ENCODE measurements around the gene HTR3B. TPM values are rescaled to one million over a fixed set of nuclear protein-coding genes. Genes with fewer than 3 reads are reported as not detected.
A peak's percentile ranks its signal among the peaks of the same experiment; 100 is the strongest.

The HTR3B gene
- total RNA-seq, 1 donor from 2014 or later = not detected

- Histone ChIP-seq H3K27ac (replicated peaks) (no peak overlapping the region), H3K4me3 (no peak overlapping the region), H3K4me1 (no peaks in the 10 kb centered on the region), H3K36me3 (no peaks in the 10 kb centered on the region), H3K27me3 (ENCODE audit: low read depth) (peaks cover 92% of the 10 kb centered on the region), H3K9me3 (replicated peaks) (no peaks in the 10 kb centered on the region)
- TF ChIP-seq CTCF (IDR thresholded peaks at IDR 0.05; ENCODE audit: borderline replicate concordance) = no peak
- intact Hi-C loops (cut with micrococcal nuclease) = no loop called here
- DNase-seq = no peak
These were observed 82.0 kb downstream of the HTR3B start for GRCh38 chr11:113986351-113987140.

- Histone ChIP-seq H3K36me3 (no peaks in the 10 kb centered on the region), H3K4me3 (no peak overlapping the region), H3K27me3 (ENCODE audit: low read depth) (peaks cover 91% of the 10 kb centered on the region), H3K27ac (replicated peaks) (no peak overlapping the region), H3K4me1 (no peaks in the 10 kb centered on the region), H3K9me3 (replicated peaks) (no peaks in the 10 kb centered on the region)
- no peak for DNase-seq
- TF ChIP-seq CTCF (IDR thresholded peaks at IDR 0.05; ENCODE audit: borderline replicate concordance) = no peak
- intact Hi-C loops (cut with micrococcal nuclease) = no loop called here
These were observed 84.8 kb downstream of the HTR3B start for GRCh38 chr11:113989381-113989780.

GRCh38 chr11:113989916-113990315 lies 85.3 kb downstream of the HTR3B start:
- Histone ChIP-seq H3K36me3 (no peaks in the 10 kb centered on the region), H3K27ac (replicated peaks) (no peak overlapping the region), H3K4me1 (no peaks in the 10 kb centered on the region), H3K27me3 (ENCODE audit: low read depth) (peaks cover 90% of the 10 kb centered on the region), H3K4me3 (no peak overlapping the region), H3K9me3 (replicated peaks) (no peaks in the 10 kb centered on the region)
- TF ChIP-seq CTCF (IDR thresholded peaks at IDR 0.05; ENCODE audit: borderline replicate concordance) = no peak
- intact Hi-C loops (cut with micrococcal nuclease) = no loop called here
- DNase-seq = no peak

GRCh38 chr11:113991170-113991569 lies 86.6 kb downstream of the HTR3B start:
- no peaks in the 10 kb centered on the region for H3K36me3 ChIP-seq
- no peaks in the 10 kb centered on the region for H3K9me3 ChIP-seq (replicated peaks)
- H3K4me1 ChIP-seq = no peaks in the 10 kb centered on the region
- TF ChIP-seq CTCF (IDR thresholded peaks at IDR 0.05; ENCODE audit: borderline replicate concordance) = no peak
- no peak overlapping the region for H3K27ac ChIP-seq (replicated peaks)
- no peak overlapping the region for H3K4me3 ChIP-seq
- DNase-seq = peak; percentile 27
- H3K27me3 ChIP-seq (ENCODE audit: low read depth) = peaks cover 81% of the 10 kb centered on the region
- intact Hi-C loops (cut with micrococcal nuclease) = no loop called here

- Histone ChIP-seq H3K27ac (replicated peaks) (no peak overlapping the region), H3K9me3 (replicated peaks) (no peaks in the 10 kb centered on the region), H3K27me3 (ENCODE audit: low read depth) (peaks cover 80% of the 10 kb centered on the region), H3K36me3 (no peaks in the 10 kb centered on the region), H3K4me1 (no peaks in the 10 kb centered on the region), H3K4me3 (no peak overlapping the region)
- no peak for TF ChIP-seq CTCF (IDR thresholded peaks at IDR 0.05; ENCODE audit: borderline replicate concordance)
- DNase-seq = no peak
- intact Hi-C loops (cut with micrococcal nuclease) = no loop called here
These were observed 87.3 kb downstream of the HTR3B start for GRCh38 chr11:113991718-113992458.

Data from left ventricle myocardium inferior (tissue), 1 donor.